H1 (cell line): Measurements from ENCODE around the gene PHF10.

Experiments
- CTCF ChIP-seq, 3 experiments: IDR thresholded peaks; 1 replicate in 2 of 3; 2 replicates in 1 of 3; pipeline versions ENCODE4 v1.5.1 to v1.6.1; 2011; ENCODE audit warnings: low read length in 3 of 3, mild to moderate bottlenecking in 3 of 3, inconsistent platforms in 2 of 3, low read depth in 1 of 3, moderate library complexity in 1 of 3; ENCODE audit not compliant: insufficient read depth in 1 of 3; ENCODE audit errors: control extremely low read depth in 1 of 3
- EP300 ChIP-seq, 2 experiments: IDR thresholded peaks; 1 replicate in 1 of 2; 2 replicates in 1 of 2; pipeline ENCODE4 v1.6.1; 2011 to 2012; ENCODE audit warnings: low read depth in 2 of 2, low read length in 2 of 2, mild to moderate bottlenecking in 2 of 2, borderline replicate concordance in 1 of 2, inconsistent platforms in 1 of 2, moderate library complexity in 1 of 2
- EZH2 ChIP-seq: fragments of 200-600 bp; sonication (generic); IDR thresholded peaks from 2 replicates; pipeline ENCODE4 v1.7.1; 2012; ENCODE audit warnings: low read depth, mild to moderate bottlenecking, moderate library complexity, low read length, inconsistent platforms; ENCODE audit not compliant: severe bottlenecking
- JUN ChIP-seq: IDR thresholded peaks from 2 replicates; pipeline ENCODE4 v1.6.1; 2011; ENCODE audit warnings: low read depth, mild to moderate bottlenecking, improper control_type of control experiment, low read length
- NANOG ChIP-seq: IDR thresholded peaks from 2 replicates; pipeline ENCODE4 v1.6.1; 2011; ENCODE audit warnings: low read length, low read depth, mild to moderate bottlenecking, inconsistent platforms; ENCODE audit not compliant: insufficient read depth, poor library complexity, severe bottlenecking
- POLR2A ChIP-seq, 2 experiments: IDR thresholded peaks; 1 replicate in 1 of 2; 2 replicates in 1 of 2; pipeline ENCODE4 v1.6.1; 2011; ENCODE audit warnings: low read depth in 2 of 2, low read length in 2 of 2, mild to moderate bottlenecking in 2 of 2; ENCODE audit errors: control extremely low read depth in 1 of 2
- POLR2AphosphoS5 ChIP-seq: IDR thresholded peaks from 2 replicates; pipeline ENCODE4 v1.6.1; 2011; ENCODE audit warnings: low read depth, low read length

- TF ChIP-seq CTCF (IDR thresholded peaks at IDR 0.05; ENCODE audit: control extremely low read depth in 1 of 3, insufficient read depth in 1 of 3, low read depth in 1 of 3, low read length in 3 of 3) (no peak), POLR2A (IDR thresholded peaks at IDR 0.05; ENCODE audit: control extremely low read depth in 1 of 2, low read depth in 2 of 2, low read length in 2 of 2) (no peak), POLR2AphosphoS5 (no peak), NANOG (no peak), EZH2 (no peak), JUN (no peak), EP300 (IDR thresholded peaks at IDR 0.05; ENCODE audit: borderline replicate concordance in 1 of 2, low read depth in 2 of 2, low read length in 2 of 2) (no peak)
These were observed 69.5 kb downstream of the PHF10 start for GRCh38 chr6:169654598-169655391.
